WI38 (cell line): ENCODE measurements around the gene DMRTB1.

Source experiments
- H3K4me3 ChIP-seq: 2 replicates; pipeline ENCODE4 v1.5.1; 2011; ENCODE audit warnings: low read depth, mild to moderate bottlenecking, control low read depth, low read length
- CTCF ChIP-seq: IDR thresholded peaks from 2 replicates; pipeline ENCODE4 v1.5.1; 2012; ENCODE audit warnings: low read depth, mild to moderate bottlenecking, control low read depth, low read length

The DMRTB1 gene

GRCh38 chr1:53502641-53503432 is 43.6 kb downstream of the DMRTB1 start:
- no peak for TF ChIP-seq CTCF
- H3K4me3 ChIP-seq: no peak overlapping the region

- no peak for TF ChIP-seq CTCF
- no peak overlapping the region for H3K4me3 ChIP-seq
These were observed 44.4 kb downstream of the DMRTB1 start for GRCh38 chr1:53503433-53504217.

- TF ChIP-seq CTCF: no peak
- H3K4me3 ChIP-seq: no peak overlapping the region
These were observed 45.7 kb downstream of the DMRTB1 start for GRCh38 chr1:53504901-53505300.

GRCh38 chr1:53505401-53505800 is 46.2 kb downstream of the DMRTB1 start:
- H3K4me3 ChIP-seq: no peak overlapping the region
- TF ChIP-seq CTCF: no peak

- TF ChIP-seq CTCF: no peak
- H3K4me3 ChIP-seq: no peak overlapping the region
These were observed 46.7 kb downstream of the DMRTB1 start for GRCh38 chr1:53505891-53506290.

- no peak for TF ChIP-seq CTCF
- no peak overlapping the region for H3K4me3 ChIP-seq
These were observed 47.3 kb downstream of the DMRTB1 start for GRCh38 chr1:53506355-53507050.
